Measurements from ENCODE around the gene PROK1.
"Not testable (repeated sequence)": the region's sequence is repeated elsewhere in the genome, so short reads cannot be mapped to it uniquely, and the experiment has no call there.

Gene PROK1

GRCh38 chr1:110450929-110451328, at the start of gene PROK1:
PROK1 (plus strand) TSS chr1:110451149; CDS start chr1:110451217, 68 bp downstream.
- no peak for DNase-seq

GRCh38 chr1:110403805-110404204, 47.1 kb upstream of the PROK1 start:
- DNase-seq = no peak

- DNase-seq = no peak
These were observed 46.5 kb upstream of the PROK1 start for GRCh38 chr1:110404401-110404800.

- DNase-seq = not testable (repeated sequence)
These were observed 44.5 kb upstream of the PROK1 start for GRCh38 chr1:110406407-110406806.

- DNase-seq = peak; percentile 96
These were observed 43.4 kb upstream of the PROK1 start, which contains the start of gene LAMTOR5 for GRCh38 chr1:110407260-110408210. LAMTOR5 (minus strand) TSS chr1:110407694; CDS start chr1:110407620, 74 bp downstream.

- no peak for DNase-seq
These were observed 42.5 kb upstream of the PROK1 start for GRCh38 chr1:110408488-110408887.

- DNase-seq = no peak
These were observed 41.6 kb upstream of the PROK1 start for GRCh38 chr1:110409316-110409715.

- DNase-seq = no peak
These were observed 39.7 kb upstream of the PROK1 start for GRCh38 chr1:110411173-110411735.

GRCh38 chr1:110412576-110412975, 38.4 kb upstream of the PROK1 start:
- peak; percentile 91 for DNase-seq

GRCh38 chr1:110413045-110413444, 37.9 kb upstream of the PROK1 start:
- not testable (repeated sequence) for DNase-seq

- DNase-seq = no peak
These were observed 32.2 kb upstream of the PROK1 start for GRCh38 chr1:110418729-110419128.

GRCh38 chr1:110420023-110420662, 30.8 kb upstream of the PROK1 start:
- no peak for DNase-seq

GRCh38 chr1:110420874-110421793, 29.8 kb upstream of the PROK1 start:
- peak; percentile 87 for DNase-seq

- DNase-seq = peak; percentile 52
These were observed 26.0 kb upstream of the PROK1 start for GRCh38 chr1:110424699-110425611.

GRCh38 chr1:110425612-110426152, 25.3 kb upstream of the PROK1 start:
- DNase-seq = no peak

- DNase-seq = peak; percentile 20
These were observed 24.1 kb upstream of the PROK1 start for GRCh38 chr1:110426854-110427253.

GRCh38 chr1:110428946-110429345, 22.0 kb upstream of the PROK1 start:
- DNase-seq = no peak

- DNase-seq = no peak
These were observed 20.6 kb upstream of the PROK1 start for GRCh38 chr1:110430366-110430765.

GRCh38 chr1:110430901-110431300, 20.0 kb upstream of the PROK1 start:
- no peak for DNase-seq

- no peak for DNase-seq
These were observed 17.7 kb upstream of the PROK1 start for GRCh38 chr1:110433213-110433612.

- DNase-seq = peak; percentile 53
These were observed 17.1 kb upstream of the PROK1 start for GRCh38 chr1:110433803-110434202.
